HepG2 (cell line): ENCODE results near the gene CC2D1B. TPM values are rescaled to one million over a fixed set of nuclear protein-coding genes. Genes with fewer than 3 reads are reported as not detected.

Source experiments
- ATF1 ChIP-seq: IDR thresholded peaks from 2 replicates; pipeline ENCODE4 v1.6.1; 2016; ENCODE audit warnings: mild to moderate bottlenecking, control low read depth
- FOXC1 ChIP-seq: sonication (generic); formaldehyde crosslinking; IDR thresholded peaks from 2 replicates; pipeline ENCODE4 v1.8.0; 2022; ENCODE audit warnings: mild to moderate bottlenecking, missing genetic modification reagents, borderline replicate concordance
- GABPA ChIP-seq, 2 experiments: IDR thresholded peaks; 2 replicates each; pipeline ENCODE4 v1.6.1; 2011 to 2016; ENCODE audit warnings: low read depth in 2 of 2, low read length in 1 of 2, missing biosample characterization in 1 of 2, missing genetic modification characterization in 1 of 2
- HOXA7 ChIP-seq: sonication (generic); formaldehyde crosslinking; IDR thresholded peaks from 2 replicates; pipeline ENCODE4 v1.8.1; 2022; ENCODE audit warnings: mild to moderate bottlenecking, missing genetic modification reagents, moderate library complexity
- MAFF ChIP-seq: IDR thresholded peaks from 2 replicates; pipeline ENCODE4 v1.6.1; 2011; ENCODE audit warnings: low read depth, low read length, improper control_type of control experiment
- MLLT10 ChIP-seq: sonication (generic); formaldehyde crosslinking; IDR thresholded peaks from 2 replicates; pipeline ENCODE4 v1.4.0; 2020; ENCODE audit warnings: missing genetic modification reagents
- POGZ ChIP-seq: sonication (generic); formaldehyde crosslinking; IDR thresholded peaks from 2 replicates; pipeline ENCODE4 v1.4.0; 2020; ENCODE audit warnings: mild to moderate bottlenecking, missing genetic modification reagents
- XBP1 ChIP-seq: sonication (generic); formaldehyde crosslinking; IDR thresholded peaks from 2 replicates; pipeline ENCODE4 v1.5.0; 2020; ENCODE audit warnings: missing genetic modification reagents
- ZFX ChIP-seq: sonication (generic); formaldehyde crosslinking; IDR thresholded peaks from 2 replicates; pipeline ENCODE4 v1.4.0; 2020; ENCODE audit warnings: mild to moderate bottlenecking, low read depth, missing genetic modification reagents, moderate library complexity
- ZNF256 ChIP-seq: sonication (generic); formaldehyde crosslinking; conservative IDR thresholded peaks from 2 replicates; pipeline ENCODE4 v1.4.0; 2020; ENCODE audit warnings: missing genetic modification reagents
- ZNF33B ChIP-seq: sonication (generic); formaldehyde crosslinking; IDR thresholded peaks from 2 replicates; pipeline ENCODE4 v1.5.1; 2020; ENCODE audit warnings: mild to moderate bottlenecking, missing genetic modification reagents
- ZNF501 ChIP-seq: sonication (generic); formaldehyde crosslinking; IDR thresholded peaks from 2 replicates; pipeline ENCODE4 v1.5.1; 2020; ENCODE audit warnings: mild to moderate bottlenecking, moderate library complexity, missing genetic modification reagents
- ZNF629 ChIP-seq: sonication (generic); formaldehyde crosslinking; conservative IDR thresholded peaks from 2 replicates; pipeline ENCODE4 v1.5.0; 2020; ENCODE audit warnings: missing genetic modification reagents
- ZNF709 ChIP-seq: sonication (generic); formaldehyde crosslinking; IDR thresholded peaks from 2 replicates; pipeline ENCODE4 v1.5.0; 2020; ENCODE audit warnings: mild to moderate bottlenecking, missing genetic modification reagents
- polyA plus RNA-seq, 8 experiments: library from polyadenylated mRNA; depleted of rRNA in 3 of 8; stranded (reverse) in 7 of 8; unstranded in 1 of 8; fragments of >200 nt; fragmentation: Illumina TruSeq in 4 of 8; extraction: Trizol in 4 of 8; gene quantifications; 2 replicates each; pipeline versions ENCODE4 v1.2.1 to v1.2.3, GENCODE V29; 2011 to 2016; ENCODE audit warnings: low read depth in 4 of 8, missing spikeins in 1 of 8, mixed read lengths in 1 of 8; ENCODE audit not compliant: insufficient read depth in 1 of 8
- total RNA-seq, 5 experiments: library from RNA; depleted of rRNA; stranded (reverse); fragments of >200 nt; fragmentation: Illumina TruSeq; extraction: Trizol; gene quantifications; 2 replicates each; pipeline ENCODE4 v1.2.3, GENCODE V29; 2016; ENCODE audit warnings: low read depth in 1 of 5
- TF ChIP-seq, protein P1 (sequence below): IDR thresholded peaks from 2 replicates; pipeline ENCODE4 v1.6.1; 2016; ENCODE audit warnings: control low read depth
- TF ChIP-seq, protein P2 (sequence below): IDR thresholded peaks from 2 replicates; pipeline ENCODE4 v1.6.1; 2016; ENCODE audit warnings: low read depth, control low read depth
- TF ChIP-seq, protein P3 (sequence below): sonication (generic); formaldehyde crosslinking; IDR thresholded peaks from 2 replicates; pipeline ENCODE4 v1.4.0; 2020; ENCODE audit warnings: missing genetic modification reagents, borderline replicate concordance
- TF ChIP-seq, protein P4 (sequence below): sonication (generic); formaldehyde crosslinking; IDR thresholded peaks from 2 replicates; pipeline ENCODE4 v1.4.0; 2020; ENCODE audit warnings: missing genetic modification reagents
- TF ChIP-seq, protein P5 (sequence below): sonication (generic); formaldehyde crosslinking; IDR thresholded peaks from 2 replicates; pipeline ENCODE4 v1.4.0; 2020; ENCODE audit warnings: mild to moderate bottlenecking, missing genetic modification reagents

CC2D1B gene
- total and polyA plus RNA-seq, 2 of the 13 experiments (the other 11 are each of a cell fraction or from before 2014, with no cell fraction given) = 7.2 to 19.2 TPM

DNA sequence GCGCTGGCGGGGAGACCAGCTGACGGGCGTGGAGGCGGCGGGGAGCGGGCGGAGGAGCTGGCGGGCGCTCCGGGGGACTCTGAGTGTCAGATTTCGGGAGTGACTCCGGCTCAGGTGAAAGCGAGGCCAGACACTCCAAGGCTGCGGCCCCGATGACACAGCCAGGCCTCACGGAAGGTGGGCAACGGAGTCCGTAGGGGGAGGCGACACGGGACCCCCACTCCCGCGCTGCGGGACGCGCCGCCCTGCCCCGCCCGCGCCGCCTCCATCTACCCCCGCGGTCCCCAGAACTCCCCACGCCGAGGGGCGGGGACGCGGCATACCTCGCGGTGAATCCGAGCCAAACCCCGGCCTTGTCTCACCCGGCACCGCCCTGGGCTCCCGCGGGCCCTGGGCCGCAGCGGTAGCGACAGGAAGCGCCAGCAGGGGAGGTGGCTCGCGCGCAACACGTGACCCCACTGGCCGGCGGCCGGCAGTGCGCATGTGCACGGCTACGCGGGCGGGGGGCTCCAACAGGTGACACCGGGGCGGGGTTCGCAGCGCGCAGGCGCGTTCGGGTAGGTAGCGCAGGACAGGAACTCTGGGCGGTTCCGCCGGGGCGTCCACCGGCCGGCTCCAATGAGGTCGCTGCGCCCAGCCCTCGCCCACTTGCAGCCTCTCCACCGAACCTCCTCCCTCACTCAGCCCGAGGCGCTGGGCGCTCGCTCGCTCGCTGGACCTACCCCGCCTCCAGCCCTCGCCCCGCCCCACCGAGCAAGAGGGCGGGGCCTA lies at the start of gene CC2D1B (continued):
- TF ChIP-seq ZNF629 (CRISPR knock-in tag) (peak; percentile 45), ZNF256 (peak; percentile 77; the same call in 1 of the 2 replicates), ZNF709 (CRISPR knock-in tag) (peak; percentile 44; the same call in 1 of the 2 replicates), POGZ (peak; percentile 50; the same call in 1 of the 2 replicates), HOXA7 (CRISPR knock-in tag) (no peak), ZFX (CRISPR knock-in tag) (peak; percentile 99), GABPA (IDR thresholded peaks at IDR 0.05; ENCODE audit: low read depth, low read length) (0 out of 2 replicates have a peak, but pooled peaks have one; percentile 17), GABPA (CRISPR knock-in tag; IDR thresholded peaks at IDR 0.05; ENCODE audit: low read depth) (no peak), ZNF33B (CRISPR knock-in tag) (no peak), XBP1 (CRISPR knock-in tag) (peak; percentile 87; the same call in 1 of the 2 replicates), MAFF (no peak), MLLT10 (CRISPR knock-in tag) (no peak), FOXC1 (peak; percentile 77; the same call in 1 of the 2 replicates), ATF1 (no peak), ZNF501 (CRISPR knock-in tag) (peak; percentile 63; the same call in 1 of the 2 replicates)
- TF ChIP-seq, protein P1, sequence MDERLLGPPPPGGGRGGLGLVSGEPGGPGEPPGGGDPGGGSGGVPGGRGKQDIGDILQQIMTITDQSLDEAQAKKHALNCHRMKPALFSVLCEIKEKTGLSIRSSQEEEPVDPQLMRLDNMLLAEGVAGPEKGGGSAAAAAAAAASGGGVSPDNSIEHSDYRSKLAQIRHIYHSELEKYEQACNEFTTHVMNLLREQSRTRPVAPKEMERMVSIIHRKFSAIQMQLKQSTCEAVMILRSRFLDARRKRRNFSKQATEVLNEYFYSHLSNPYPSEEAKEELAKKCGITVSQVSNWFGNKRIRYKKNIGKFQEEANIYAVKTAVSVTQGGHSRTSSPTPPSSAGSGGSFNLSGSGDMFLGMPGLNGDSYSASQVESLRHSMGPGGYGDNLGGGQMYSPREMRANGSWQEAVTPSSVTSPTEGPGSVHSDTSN (CRISPR knock-in tag) = no peak
- TF ChIP-seq, protein P2, sequence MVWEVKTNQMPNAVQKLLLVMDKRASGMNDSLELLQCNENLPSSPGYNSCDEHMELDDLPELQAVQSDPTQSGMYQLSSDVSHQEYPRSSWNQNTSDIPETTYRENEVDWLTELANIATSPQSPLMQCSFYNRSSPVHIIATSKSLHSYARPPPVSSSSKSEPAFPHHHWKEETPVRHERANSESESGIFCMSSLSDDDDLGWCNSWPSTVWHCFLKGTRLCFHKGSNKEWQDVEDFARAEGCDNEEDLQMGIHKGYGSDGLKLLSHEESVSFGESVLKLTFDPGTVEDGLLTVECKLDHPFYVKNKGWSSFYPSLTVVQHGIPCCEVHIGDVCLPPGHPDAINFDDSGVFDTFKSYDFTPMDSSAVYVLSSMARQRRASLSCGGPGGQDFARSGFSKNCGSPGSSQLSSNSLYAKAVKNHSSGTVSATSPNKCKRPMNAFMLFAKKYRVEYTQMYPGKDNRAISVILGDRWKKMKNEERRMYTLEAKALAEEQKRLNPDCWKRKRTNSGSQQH (CRISPR knock-in tag) = peak; percentile 85; the same call in 1 of the 2 replicates
- TF ChIP-seq, protein P3, sequence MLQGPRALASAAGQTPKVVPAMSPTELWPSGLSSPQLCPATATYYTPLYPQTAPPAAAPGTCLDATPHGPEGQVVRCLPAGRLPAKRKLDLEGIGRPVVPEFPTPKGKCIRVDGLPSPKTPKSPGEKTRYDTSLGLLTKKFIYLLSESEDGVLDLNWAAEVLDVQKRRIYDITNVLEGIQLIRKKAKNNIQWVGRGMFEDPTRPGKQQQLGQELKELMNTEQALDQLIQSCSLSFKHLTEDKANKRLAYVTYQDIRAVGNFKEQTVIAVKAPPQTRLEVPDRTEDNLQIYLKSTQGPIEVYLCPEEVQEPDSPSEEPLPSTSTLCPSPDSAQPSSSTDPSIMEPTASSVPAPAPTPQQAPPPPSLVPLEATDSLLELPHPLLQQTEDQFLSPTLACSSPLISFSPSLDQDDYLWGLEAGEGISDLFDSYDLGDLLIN = peak; percentile 91; the same call in 1 of the 2 replicates
- TF ChIP-seq, protein P4, sequence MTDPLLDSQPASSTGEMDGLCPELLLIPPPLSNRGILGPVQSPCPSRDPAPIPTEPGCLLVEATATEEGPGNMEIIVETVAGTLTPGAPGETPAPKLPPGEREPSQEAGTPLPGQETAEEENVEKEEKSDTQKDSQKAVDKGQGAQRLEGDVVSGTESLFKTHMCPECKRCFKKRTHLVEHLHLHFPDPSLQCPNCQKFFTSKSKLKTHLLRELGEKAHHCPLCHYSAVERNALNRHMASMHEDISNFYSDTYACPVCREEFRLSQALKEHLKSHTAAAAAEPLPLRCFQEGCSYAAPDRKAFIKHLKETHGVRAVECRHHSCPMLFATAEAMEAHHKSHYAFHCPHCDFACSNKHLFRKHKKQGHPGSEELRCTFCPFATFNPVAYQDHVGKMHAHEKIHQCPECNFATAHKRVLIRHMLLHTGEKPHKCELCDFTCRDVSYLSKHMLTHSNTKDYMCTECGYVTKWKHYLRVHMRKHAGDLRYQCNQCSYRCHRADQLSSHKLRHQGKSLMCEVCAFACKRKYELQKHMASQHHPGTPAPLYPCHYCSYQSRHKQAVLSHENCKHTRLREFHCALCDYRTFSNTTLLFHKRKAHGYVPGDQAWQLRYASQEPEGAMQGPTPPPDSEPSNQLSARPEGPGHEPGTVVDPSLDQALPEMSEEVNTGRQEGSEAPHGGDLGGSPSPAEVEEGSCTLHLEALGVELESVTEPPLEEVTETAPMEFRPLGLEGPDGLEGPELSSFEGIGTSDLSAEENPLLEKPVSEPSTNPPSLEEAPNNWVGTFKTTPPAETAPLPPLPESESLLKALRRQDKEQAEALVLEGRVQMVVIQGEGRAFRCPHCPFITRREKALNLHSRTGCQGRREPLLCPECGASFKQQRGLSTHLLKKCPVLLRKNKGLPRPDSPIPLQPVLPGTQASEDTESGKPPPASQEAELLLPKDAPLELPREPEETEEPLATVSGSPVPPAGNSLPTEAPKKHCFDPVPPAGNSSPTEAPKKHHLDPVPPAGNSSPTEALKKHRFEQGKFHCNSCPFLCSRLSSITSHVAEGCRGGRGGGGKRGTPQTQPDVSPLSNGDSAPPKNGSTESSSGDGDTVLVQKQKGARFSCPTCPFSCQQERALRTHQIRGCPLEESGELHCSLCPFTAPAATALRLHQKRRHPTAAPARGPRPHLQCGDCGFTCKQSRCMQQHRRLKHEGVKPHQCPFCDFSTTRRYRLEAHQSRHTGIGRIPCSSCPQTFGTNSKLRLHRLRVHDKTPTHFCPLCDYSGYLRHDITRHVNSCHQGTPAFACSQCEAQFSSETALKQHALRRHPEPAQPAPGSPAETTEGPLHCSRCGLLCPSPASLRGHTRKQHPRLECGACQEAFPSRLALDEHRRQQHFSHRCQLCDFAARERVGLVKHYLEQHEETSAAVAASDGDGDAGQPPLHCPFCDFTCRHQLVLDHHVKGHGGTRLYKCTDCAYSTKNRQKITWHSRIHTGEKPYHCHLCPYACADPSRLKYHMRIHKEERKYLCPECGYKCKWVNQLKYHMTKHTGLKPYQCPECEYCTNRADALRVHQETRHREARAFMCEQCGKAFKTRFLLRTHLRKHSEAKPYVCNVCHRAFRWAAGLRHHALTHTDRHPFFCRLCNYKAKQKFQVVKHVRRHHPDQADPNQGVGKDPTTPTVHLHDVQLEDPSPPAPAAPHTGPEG (CRISPR knock-in tag) = peak; percentile 82; the same call in 1 of the 2 replicates
- TF ChIP-seq, protein P5, sequence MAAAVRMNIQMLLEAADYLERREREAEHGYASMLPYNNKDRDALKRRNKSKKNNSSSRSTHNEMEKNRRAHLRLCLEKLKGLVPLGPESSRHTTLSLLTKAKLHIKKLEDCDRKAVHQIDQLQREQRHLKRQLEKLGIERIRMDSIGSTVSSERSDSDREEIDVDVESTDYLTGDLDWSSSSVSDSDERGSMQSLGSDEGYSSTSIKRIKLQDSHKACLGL (CRISPR knock-in tag) = peak; percentile 45; the same call in 1 of the 2 replicates
